PC-3 (cell line): ENCODE results near the gene NAGLU. TPM values are rescaled to one million over a fixed set of nuclear protein-coding genes. Genes with fewer than 3 reads are reported as not detected.

Experiments used
- ATAC-seq: fragments of 200-7000 bp; cut with Tn5 transposase; 2 replicates; pipeline ENCODE4 v1.9.1; 2020; ENCODE audit warnings: mild to moderate bottlenecking, moderate library complexity
- BruUV-seq: library from RNA; stranded (reverse); fragments of 400-500 nt; replicated peaks from 2 replicates; lab custom pipeline; 2021; lab: Mats Ljungman, UMichigan
- CTCF ChIA-PET: fragments of 300-600 bp; sonication (Branson Sonifier 250); formaldehyde crosslinking; loops from one replicate; lab custom pipeline; 2022; ENCODE audit warnings: antibody characterized with exemption; lab: Charles Lee
- POLR2A ChIA-PET: fragments of 300-600 bp; sonication (Branson Sonifier 250); formaldehyde crosslinking; loops from one replicate; lab custom pipeline; 2022; ENCODE audit warnings: antibody characterized with exemption; ENCODE audit not compliant: unreplicated experiment; lab: Charles Lee
- DNase-seq: peaks from one replicate; pipeline ENCODE4 v3.0.0-alpha.2; 2015
- H2AFZ ChIP-seq: fragments of 300-600 bp; sonication (generic); 2 replicates; pipeline ENCODE4 v1.6.0; 2016; ENCODE audit warnings: antibody characterized with exemption, low read length
- H3F3A ChIP-seq: fragments of 300-600 bp; sonication (generic); one replicate; pipeline ENCODE4 v1.6.0; 2017; ENCODE audit warnings: antibody characterized with exemption, low read length, control low read depth, mild to moderate bottlenecking; ENCODE audit not compliant: unreplicated experiment
- H3K27ac ChIP-seq: fragments of 300-600 bp; sonication (generic); 2 replicates; pipeline ENCODE4 v1.5.1; 2016; ENCODE audit warnings: mild to moderate bottlenecking, low read length
- H3K27me3 ChIP-seq: fragments of 300-600 bp; sonication (generic); 2 replicates; pipeline ENCODE4 v1.6.1; 2016; ENCODE audit warnings: low read length, mixed read lengths
- H3K36me3 ChIP-seq: fragments of 300-600 bp; sonication (generic); 2 replicates; pipeline ENCODE4 v1.6.1; 2016; ENCODE audit warnings: low read depth, mixed run types, low read length, mixed read lengths
- H3K4me1 ChIP-seq: fragments of 300-600 bp; sonication (generic); 2 replicates; pipeline ENCODE4 v1.5.1; 2016; ENCODE audit warnings: low read length; ENCODE audit not compliant: insufficient read depth
- H3K4me2 ChIP-seq: fragments of 300-600 bp; sonication (generic); 2 replicates; pipeline ENCODE4 v1.6.0; 2016; ENCODE audit warnings: low read length
- H3K4me3 ChIP-seq: fragments of 300-600 bp; sonication (generic); 2 replicates; pipeline ENCODE4 v1.5.1; 2016; ENCODE audit warnings: mild to moderate bottlenecking, low read length, mixed read lengths
- H3K79me2 ChIP-seq: fragments of 300-600 bp; sonication (generic); 2 replicates; pipeline ENCODE4 v1.6.1; 2017; ENCODE audit warnings: low read length, mixed read lengths
- H3K9ac ChIP-seq: fragments of 300-600 bp; sonication (generic); 2 replicates; pipeline ENCODE4 v1.6.0; 2016; ENCODE audit warnings: mild to moderate bottlenecking, low read length
- H3K9me2 ChIP-seq: fragments of 300-600 bp; sonication (generic); replicated peaks from 2 replicates; pipeline ENCODE4 v1.6.1; 2016; ENCODE audit warnings: mixed run types, low read length, mixed read lengths
- H3K9me3 ChIP-seq: fragments of 300-600 bp; sonication (generic); 2 replicates; pipeline ENCODE4 v1.6.1; 2016; ENCODE audit warnings: low read length, mixed read lengths
- H4K20me1 ChIP-seq: fragments of 300-600 bp; sonication (generic); 2 replicates; pipeline ENCODE4 v1.6.1; 2016; ENCODE audit warnings: low read length, mixed read lengths
- CTCF ChIP-seq: fragments of 300-600 bp; sonication (generic); conservative IDR thresholded peaks from 2 replicates; pipeline ENCODE4 v1.5.1; 2017; ENCODE audit warnings: antibody characterized with exemption, low read depth, mild to moderate bottlenecking, low read length
- EZH2 ChIP-seq: fragments of 300-600 bp; sonication (generic); IDR thresholded peaks from one replicate; pipeline ENCODE4 v1.6.1; 2017; ENCODE audit warnings: antibody characterized with exemption, mild to moderate bottlenecking, low read length; ENCODE audit not compliant: unreplicated experiment
- EZH2phosphoT487 ChIP-seq: fragments of 300-600 bp; sonication (generic); IDR thresholded peaks from 2 replicates; pipeline ENCODE4 v1.6.1; 2018; ENCODE audit warnings: mild to moderate bottlenecking, antibody characterized with exemption, low read length, borderline replicate concordance
- intact Hi-C: fragments of 100-400 bp; cut with micrococcal nuclease; formaldehyde crosslinking; loops from 2 replicates; pipeline ENCODE4 v1.9.0; 2023
- total RNA-seq: library from RNA; depleted of rRNA; stranded (reverse); fragments of >200 nt; gene quantifications from 2 replicates; pipeline ENCODE4 v1.2.3, GENCODE V29; 2014

The NAGLU gene
- total RNA-seq, 1 experiment from 2014 or later, result 4.9 TPM

DNA sequence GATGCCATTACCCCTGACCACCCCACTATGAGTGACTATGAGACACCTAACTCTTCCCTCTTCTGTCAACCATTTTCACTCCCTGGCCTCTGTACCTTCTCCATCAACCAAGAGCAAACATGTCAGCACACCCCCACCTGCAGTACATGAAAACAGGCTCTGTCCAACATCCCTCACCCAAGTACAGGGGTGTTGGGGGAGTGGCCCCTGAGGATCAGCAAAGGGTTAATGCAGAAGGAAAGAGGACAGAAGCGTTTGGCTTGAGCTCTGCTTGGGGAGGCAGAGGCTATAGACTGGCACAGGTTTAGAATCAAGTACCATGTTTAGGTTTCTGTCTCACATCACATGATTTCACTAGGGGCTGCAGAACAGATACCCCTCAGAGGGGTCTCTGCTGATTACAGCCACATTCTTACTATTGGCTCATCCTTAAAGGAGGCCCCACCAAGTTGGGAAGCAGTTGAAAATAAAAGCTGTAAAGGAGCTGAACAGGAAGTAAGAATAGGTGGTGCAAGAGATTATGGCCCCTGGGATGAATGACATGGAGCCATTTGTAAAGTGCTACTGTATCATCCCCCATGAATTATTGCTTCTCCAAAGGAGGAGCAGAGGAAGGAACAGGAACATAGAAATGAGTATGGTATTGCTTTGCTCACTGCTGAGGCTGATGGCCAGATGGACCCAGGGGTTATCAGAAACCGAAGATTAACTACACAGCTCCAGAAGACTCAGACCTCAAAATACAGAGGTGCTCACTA is 43.9 kb downstream of the NAGLU start:
- DNase-seq (no peak), ATAC-seq (no peak)
- H3K4me3 ChIP-seq, result no peak overlapping the region
- H3K27me3 ChIP-seq, result no peaks in the 10 kb centered on the region
- H3K9me3 ChIP-seq, result no peaks in the 10 kb centered on the region
- H3K4me2 ChIP-seq, result no peak overlapping the region
- H3F3A ChIP-seq, result peaks cover 6% of the 10 kb centered on the region
- H2AFZ ChIP-seq, result no peak overlapping the region
- no peaks in the 10 kb centered on the region for H3K9me2 ChIP-seq
- H4K20me1 ChIP-seq, result no peaks in the 10 kb centered on the region
- no peaks in the 10 kb centered on the region; the same call in none of the 2 replicates for H3K36me3 ChIP-seq
- peaks cover 13% of the 10 kb centered on the region; the same call in 1 of the 2 replicates for H3K4me1 ChIP-seq
- ChIA-PET CTCF (no interaction called here), POLR2A (no interaction called here)
- no peak overlapping the region for H3K27ac ChIP-seq
- no peak overlapping the region for H3K9ac ChIP-seq
- no peak for TF ChIP-seq CTCF
- no peak for TF ChIP-seq EZH2phosphoT487
- no peak for TF ChIP-seq EZH2
- BruUV-seq, result TSS peak; percentile 10
- H3K79me2 ChIP-seq, result peaks cover 30% of the 10 kb centered on the region
- intact Hi-C loops, result no loop called here

DNA sequence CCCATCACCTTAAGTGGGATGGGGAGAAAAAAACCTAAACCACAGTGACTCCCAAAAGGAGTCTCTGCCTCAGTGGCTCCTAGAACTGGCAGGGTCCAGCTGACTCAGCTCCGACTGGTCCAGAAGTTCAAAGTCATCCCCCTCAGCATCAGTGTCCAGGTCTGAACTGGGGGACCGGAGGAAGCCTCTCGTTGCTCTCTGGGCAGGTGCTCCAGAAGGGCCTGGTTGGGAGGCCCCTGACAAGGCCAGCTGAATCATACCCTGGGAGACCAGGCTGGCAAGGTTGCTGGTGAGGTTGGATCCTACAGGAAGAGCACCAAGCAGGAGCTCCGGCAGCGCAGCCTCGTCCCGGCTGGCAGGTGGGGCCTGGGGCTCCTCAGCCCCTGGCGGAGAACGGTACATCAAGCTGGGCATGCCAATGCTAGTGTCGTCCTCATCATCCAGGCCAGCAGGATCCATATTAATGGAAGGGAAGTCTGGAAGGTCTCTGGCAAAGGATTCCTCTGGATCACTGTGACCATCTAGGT is 45.8 kb downstream of the NAGLU start:
- CTCF ChIA-PET, result no interaction called here

More for the DNA sequence above, 45.8 kb downstream of the NAGLU start:
- TF ChIP-seq EZH2 (no peak), CTCF (no peak), EZH2phosphoT487 (no peak)
- Histone ChIP-seq H3F3A (peaks cover 4% of the 10 kb centered on the region), H4K20me1 (no peaks in the 10 kb centered on the region), H3K27me3 (no peaks in the 10 kb centered on the region), H3K4me3 (no peak overlapping the region), H3K9me3 (no peaks in the 10 kb centered on the region), H3K9me2 (no peaks in the 10 kb centered on the region), H3K9ac (no peak overlapping the region), H3K4me1 (peaks cover 4% of the 10 kb centered on the region; the same call in 1 of the 2 replicates), H2AFZ (no peak overlapping the region), H3K79me2 (peaks cover 13% of the 10 kb centered on the region), H3K4me2 (no peak overlapping the region), H3K27ac (no peak overlapping the region), H3K36me3 (no peaks in the 10 kb centered on the region; the same call in none of the 2 replicates)
- no peak for DNase-seq
- BruUV-seq, result no TSS peak
- no peak for ATAC-seq
- POLR2A ChIA-PET, result no interaction called here
- intact Hi-C loops, result no loop called here
